GM12865 (cell line): ENCODE measurements around the gene STOML3.

Experiments
- DNase-seq: peaks from one replicate; pipeline ENCODE4 v3.0.0; 2010; ENCODE audit warnings: low read depth
- H3K4me3 ChIP-seq: 2 replicates; pipeline ENCODE4 v1.5.1; 2011; ENCODE audit warnings: mild to moderate bottlenecking, low read depth, low read length, control low read depth
- TF ChIP-seq, protein P1 (sequence below): IDR thresholded peaks from 2 replicates; pipeline ENCODE4 v1.5.1; 2011; ENCODE audit warnings: low read length, control low read depth, low read depth, inconsistent platforms; ENCODE audit not compliant: insufficient read depth; ENCODE audit errors: missing control alignments

The STOML3 gene

DNA sequence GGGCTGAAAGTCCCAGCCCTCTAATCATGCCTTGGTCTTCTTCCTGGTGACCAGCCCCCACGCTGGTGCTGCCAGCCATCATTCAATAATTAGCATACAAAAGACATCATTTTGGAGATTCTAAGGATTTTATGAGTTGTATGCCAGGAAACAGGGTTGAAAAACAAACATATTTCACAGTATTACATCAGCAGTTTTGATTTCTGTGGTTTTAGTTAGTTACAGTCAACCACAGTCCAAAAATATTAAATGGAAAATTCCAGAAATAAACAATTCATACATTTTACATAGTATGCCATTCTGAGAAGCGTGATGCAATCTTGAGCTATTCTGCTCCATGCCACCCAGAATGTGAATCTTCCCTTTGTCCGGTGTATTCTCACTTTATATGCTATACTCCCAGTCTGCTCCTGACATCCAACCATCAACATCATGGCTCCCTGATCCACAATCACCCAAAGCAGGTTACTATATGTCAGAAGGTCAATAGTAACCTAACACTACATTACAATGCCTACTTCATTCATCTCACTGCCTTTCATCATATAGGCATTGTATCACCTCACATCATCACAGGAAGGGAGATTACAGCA is 49.2 kb downstream of the STOML3 start:
- no peak for DNase-seq
- H3K4me3 ChIP-seq = no peak overlapping the region
- TF ChIP-seq, protein P1, sequence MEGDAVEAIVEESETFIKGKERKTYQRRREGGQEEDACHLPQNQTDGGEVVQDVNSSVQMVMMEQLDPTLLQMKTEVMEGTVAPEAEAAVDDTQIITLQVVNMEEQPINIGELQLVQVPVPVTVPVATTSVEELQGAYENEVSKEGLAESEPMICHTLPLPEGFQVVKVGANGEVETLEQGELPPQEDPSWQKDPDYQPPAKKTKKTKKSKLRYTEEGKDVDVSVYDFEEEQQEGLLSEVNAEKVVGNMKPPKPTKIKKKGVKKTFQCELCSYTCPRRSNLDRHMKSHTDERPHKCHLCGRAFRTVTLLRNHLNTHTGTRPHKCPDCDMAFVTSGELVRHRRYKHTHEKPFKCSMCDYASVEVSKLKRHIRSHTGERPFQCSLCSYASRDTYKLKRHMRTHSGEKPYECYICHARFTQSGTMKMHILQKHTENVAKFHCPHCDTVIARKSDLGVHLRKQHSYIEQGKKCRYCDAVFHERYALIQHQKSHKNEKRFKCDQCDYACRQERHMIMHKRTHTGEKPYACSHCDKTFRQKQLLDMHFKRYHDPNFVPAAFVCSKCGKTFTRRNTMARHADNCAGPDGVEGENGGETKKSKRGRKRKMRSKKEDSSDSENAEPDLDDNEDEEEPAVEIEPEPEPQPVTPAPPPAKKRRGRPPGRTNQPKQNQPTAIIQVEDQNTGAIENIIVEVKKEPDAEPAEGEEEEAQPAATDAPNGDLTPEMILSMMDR = no peak

DNA sequence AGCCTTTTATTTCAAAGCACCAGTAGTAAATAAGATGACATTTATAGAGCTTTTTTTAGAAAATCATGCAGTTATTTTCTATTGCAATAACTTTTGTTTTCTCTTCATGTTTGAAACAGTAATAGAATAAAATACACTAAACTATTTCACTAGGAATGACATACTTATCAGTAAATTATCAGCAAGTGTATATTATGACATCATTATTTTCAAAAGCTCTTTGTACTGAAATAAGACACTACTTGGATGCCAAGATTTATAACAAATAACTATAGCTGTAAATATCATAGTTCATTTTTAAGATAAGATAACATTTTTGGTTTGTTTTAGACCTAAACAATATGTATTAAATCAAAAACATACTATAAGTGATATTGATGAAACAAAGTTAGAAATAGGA is 56.8 kb downstream of the STOML3 start:
- TF ChIP-seq, protein P1 = no peak
- H3K4me3 ChIP-seq = no peak overlapping the region
- DNase-seq = no peak

DNA sequence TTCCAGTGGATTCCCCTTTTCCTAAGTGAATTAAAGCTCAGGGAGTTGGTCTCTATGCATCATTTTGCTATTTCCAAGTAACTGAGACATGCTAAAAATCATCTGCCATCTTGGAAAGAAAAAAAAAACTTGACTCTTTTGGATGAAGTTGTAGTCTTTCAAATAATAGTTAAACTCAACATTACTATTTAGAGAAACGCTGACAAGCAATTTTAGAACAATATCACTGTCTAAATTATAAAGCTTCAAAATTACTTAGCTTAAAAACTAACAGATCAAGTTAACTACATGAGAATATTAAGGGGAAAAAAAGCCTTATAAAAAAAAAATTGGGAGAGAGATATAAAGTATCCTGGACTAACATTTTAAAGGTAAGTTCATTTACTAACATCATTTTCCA is 68.5 kb downstream of the STOML3 start:
- no peak for DNase-seq
- no peak overlapping the region for H3K4me3 ChIP-seq
- TF ChIP-seq, protein P1 = no peak

DNA sequence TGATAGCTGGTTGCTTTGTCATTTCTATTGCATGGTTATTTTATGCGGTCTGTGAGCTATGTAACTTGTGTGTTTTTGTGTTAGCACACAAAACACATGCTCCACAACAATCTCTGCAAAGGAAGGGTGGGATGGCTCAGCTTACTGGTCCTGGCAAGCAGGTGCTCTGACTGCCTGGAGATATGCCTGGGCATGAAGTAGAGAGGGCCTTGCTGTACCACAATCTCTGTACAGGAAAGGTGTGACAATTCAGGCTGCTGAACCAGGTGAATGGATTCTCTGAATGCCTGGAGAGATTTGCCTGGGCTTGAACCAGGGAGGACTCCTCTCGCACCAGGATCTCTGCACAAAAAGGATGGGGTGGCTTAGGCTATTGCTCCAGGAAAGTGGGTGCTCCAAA is 69.5 kb downstream of the STOML3 start:
- no peak for DNase-seq
- TF ChIP-seq, protein P1 = no peak
- H3K4me3 ChIP-seq = no peak overlapping the region
